Stimulated activated CD8-positive, alpha-beta memory T cell treated with anti-CD3 and anti-CD28 coated beads, Interleukin-12 subunit alpha, Interleukin-12 subunit beta, amount 100 ng/mL, for 1 hour (primary cell): ENCODE results near the gene PLXNB2.

Experiments
- DNase-seq: peaks from one replicate; pipeline ENCODE4 v3.0.0-alpha.2; 2020; ENCODE audit warnings: low read depth

Gene PLXNB2

DNA sequence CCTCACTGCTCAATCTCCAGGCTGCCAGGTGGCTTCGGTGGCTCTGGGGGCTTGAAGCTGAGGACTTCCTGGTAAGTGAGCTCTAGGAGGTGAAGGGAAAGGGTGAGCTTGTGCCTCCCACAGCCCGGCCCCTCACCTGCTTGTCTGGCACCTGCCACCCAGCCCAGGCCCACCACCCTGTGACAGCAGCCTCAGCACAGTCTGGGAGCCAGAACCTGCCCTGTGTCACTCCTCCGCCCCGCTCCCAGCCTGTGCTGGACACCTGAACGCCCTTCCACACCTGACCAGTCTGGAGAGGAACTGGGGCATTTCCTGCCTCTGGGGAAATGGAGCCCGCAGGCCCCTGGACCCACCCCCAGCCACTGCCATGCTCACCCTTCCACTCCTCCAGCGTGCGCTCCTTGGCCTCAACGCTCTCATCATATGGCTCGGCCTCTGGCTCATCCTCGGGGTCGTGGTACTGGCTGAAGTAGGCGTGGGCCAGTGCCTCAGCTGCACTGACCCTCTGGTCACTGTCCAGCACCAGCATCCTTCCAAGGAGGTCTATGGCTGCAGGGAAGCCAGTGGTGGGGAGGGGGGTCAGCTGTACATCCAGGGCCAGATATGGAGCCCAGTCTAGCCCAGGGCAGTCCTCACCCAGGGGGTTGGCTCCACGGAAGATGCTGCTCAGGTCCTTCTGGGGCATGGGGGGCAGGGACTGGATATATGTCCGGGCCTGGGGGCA, 42.3 kb downstream of the PLXNB2 start:
- DNase-seq: no peak

DNA sequence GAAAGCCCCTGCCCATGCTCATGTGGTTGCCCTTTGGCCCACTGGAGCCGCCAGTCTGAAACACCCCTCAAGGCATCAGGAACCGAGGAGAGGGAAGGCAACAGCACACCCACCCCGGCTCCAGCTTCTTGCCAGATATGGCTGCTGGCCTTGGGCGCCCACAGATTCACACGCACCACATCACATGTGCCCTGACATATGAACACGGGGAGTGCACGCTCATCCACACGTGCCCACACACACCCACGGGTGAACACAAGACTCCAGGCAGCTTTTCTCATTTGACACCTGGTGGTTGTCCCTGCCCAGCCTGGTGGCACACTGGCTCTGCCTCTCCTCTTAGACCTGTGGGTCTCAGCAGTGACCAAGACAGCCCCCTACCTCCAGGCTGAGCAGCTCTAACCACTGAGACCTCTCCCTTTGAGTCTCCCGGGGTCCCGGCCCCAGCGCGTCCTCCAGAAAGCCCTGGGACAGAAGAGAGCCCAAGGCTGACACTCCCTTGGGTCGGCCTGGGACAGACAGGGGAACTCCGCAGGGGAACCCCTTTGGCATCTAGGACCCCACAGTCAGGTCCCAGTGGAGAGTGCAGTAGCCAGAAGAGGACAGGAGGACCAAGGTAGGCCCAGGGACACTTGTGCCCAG, 43.2 kb downstream of the PLXNB2 start:
- DNase-seq: no peak

DNA sequence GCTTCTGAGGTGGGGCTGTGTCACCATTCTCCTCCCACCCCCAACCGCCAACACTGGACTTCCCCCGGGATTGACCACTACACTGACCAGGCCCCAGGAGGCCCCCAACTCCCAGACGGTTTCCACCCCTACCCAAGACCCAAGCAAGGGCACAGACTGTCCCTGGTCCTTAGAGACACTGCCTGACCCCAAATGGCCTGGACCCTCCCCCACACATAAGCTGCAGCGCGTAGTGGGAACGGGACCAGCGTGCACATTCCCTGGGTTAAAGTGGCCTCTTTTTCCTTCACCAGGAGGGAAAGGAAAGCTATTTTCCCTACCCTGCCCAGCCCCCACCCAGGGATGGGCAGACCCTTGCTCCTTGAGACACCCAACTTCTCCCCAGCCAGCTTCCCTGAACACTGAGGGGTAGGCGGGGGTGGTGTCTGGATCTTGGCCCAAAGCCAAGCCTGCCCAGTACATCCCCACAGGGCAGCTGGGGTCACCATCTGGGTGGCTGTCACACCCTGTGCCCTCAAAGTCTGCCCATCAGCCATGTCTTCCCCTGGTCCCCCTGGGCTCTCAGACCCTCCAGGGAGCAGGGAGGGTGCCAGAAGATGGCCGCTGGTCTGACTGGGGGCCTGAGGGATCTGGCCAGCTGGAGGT, 44.4 kb downstream of the PLXNB2 start:
- no peak for DNase-seq

DNA sequence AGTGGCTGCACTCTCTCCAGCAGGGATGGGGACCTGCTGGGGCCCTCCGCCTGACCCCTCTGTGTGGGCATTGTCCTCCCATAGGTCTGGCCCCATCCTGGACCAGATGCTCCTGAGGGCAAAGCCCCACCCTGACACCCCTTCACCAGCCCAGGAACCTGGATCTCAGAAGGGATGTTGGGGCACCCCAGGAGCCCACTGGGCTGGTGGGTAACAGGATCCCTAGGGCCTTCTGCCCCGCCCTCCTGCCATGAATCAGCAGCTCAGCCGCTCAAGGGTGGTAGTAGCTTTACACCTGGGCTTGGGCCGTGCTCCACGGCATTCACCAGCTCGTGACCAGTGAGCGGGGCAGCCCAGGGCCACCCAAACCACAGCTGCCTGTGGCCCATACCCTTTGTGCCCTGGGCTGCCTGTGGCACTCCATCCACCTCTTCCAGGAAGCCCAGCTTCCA, 45.0 kb downstream of the PLXNB2 start:
- no peak for DNase-seq

DNA sequence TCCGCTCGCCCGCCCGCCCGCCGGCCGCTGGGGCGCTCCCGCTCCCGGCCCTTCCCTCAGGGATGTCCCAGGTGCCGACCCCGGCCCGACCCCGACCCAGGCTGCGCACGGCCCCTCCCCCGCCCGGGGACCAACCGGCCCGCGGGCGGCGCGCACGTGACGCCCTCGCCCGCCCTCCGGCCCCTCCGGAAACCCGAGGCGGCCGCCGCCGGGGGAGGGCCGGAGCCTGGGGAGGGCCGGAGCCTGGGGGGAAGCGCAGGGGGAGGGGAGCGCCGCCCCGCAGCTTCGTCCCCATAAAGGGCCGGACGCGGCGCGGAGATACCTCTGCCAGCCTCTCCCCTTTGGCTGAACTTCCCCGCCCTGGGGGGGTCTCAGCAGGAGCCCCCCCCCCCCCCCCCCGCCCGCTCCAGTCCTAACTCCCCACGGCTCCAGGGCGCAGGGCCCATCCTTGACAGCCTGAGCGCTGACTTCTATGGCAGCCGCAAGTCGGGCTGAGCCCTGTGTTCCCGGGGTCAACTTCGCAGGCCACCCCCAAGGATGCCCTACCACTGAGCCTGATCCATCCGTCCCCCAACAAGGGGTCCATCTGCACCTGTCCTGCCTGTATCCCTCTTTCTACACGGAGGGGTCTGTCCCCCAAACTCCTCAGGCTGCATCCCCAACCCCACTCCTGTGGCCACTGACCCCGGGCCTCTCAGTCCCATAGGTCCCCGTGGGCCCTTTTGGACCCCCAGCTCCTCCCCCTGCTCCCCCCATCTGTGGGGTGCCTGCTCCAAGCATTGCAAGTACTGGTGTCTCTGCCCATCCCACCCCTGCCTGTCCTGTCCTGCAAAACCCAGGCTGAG, 45.6 kb downstream of the PLXNB2 start, which contains the start of gene MAPK12:
Gene MAPK12, minus strand, starts transcription at position 69 of the 845 bp plus-strand sequence. CDS start 174 bp downstream, outside the sequence.
- DNase-seq: no peak

DNA sequence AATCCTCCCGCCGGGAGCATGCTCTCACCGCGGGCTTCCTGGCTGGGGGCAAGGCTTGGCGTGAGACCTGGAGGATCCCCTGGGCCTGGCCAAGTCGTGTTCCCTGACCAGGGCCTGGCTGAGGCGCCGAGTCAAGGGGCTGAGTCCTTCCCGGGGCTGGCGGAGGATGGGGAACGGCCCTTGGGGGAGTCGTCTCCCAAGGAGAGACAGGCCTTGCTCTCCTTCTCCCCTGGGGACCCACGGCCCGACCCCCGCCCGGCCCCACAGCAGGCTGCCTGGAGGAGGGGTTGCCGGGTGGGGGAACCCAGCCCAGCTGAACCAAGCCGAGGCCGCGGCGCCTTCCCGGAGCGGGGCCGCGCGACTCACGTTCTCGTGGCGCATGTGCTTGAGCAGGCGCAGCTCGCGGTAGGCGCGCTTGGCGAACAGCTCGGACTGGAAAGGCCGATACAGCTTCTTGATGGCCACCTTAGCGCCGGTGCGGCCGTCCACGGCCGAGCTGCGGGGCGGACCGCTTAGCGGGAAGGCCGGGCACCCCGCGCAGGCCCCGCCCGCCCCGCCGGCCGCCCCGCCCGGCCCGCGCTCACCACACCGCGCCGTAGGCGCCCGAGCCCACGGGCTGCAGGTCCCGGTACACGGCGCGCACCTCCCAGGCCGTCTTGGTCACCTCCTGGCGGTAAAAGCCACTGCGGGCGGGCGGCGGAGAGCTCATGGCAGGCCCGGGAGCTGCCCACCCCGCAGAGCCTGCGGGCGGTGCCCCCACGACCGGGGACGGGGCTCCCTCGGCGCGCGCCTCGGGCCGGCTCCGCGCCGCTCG, 46.4 kb downstream of the PLXNB2 start:
- no peak for DNase-seq

DNA sequence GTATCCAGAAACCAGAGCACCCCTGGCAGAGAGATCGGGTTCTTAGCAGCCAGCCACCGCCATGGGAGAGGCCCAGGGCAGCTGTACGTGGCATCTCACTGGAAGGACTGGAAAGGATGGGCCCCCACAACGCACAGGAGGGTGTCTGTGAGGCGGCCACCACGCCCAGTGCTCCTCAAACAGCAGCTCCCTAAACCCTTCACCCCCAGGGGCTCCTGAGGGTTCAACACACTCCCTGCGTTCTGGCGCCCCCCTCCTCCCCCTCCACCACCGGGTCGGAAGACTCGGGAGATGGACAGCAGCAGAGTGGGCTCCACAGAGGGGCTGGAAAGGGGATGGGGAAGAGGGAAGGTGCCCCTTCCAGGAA, 47.0 kb downstream of the PLXNB2 start:
- DNase-seq: no peak

DNA sequence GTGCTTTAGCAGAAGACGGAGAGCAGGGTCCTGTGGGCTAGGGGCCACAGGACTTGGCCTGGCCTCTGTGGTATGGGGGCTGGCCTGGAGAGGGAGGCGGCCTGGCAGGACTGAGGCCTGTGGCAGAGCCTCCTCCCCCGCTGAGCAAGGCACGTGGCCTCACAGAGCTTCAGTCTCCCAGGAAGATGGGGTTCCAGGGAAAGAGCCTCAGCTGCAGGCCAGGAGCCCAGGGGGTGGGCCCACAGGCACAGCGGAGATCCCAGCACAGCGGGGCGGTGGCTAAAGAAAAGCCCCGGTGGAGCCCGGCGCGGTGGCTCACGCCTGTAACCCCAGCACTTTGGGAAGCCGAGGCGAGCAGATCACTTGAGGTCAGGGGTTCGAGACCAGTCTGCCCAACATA, 48.1 kb downstream of the PLXNB2 start:
- DNase-seq: no peak

DNA sequence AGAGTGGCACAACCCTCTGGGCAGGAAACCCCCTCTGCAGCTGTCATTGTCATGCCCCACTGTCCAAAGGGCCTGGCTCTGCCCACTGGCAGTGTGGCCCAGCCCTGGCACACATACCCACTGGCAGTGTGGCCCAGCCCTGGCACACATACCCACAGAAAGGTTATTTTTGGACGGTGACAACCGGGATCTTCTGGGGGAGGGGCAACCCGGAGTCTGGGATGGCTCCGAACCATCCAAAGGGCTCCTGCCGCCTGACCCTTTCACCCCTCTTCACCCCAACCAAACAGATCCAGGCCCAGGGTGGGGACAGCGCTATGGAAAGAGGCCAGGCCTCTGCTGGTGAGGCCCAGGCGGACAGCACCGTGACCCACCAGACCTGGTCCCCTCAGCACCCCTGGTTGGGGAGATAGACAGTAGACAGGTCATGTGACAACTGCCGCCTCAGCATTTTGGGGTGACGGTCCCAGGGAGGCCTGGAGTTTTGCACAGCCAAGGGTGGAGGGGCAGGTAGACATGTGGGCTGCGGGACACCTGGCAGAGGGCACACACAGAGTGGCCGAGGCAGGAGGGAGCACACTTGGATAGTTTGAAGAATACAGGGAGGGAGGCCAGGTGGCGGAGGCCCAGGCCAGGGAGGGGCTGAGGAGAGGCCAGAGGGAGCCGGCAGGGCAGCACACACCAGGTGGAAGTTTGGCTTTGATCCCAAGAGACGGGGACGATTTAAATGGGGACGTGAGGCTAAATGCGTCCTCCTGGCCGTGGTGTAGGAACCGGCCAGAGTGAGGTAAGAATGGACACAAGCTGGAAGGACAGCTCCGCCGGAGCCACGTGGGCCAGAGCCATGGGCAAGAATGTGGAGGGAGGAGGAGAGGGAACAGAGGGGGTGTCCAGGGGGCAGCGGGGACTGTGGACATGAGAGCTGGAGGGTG, 48.8 kb downstream of the PLXNB2 start:
- no peak for DNase-seq

DNA sequence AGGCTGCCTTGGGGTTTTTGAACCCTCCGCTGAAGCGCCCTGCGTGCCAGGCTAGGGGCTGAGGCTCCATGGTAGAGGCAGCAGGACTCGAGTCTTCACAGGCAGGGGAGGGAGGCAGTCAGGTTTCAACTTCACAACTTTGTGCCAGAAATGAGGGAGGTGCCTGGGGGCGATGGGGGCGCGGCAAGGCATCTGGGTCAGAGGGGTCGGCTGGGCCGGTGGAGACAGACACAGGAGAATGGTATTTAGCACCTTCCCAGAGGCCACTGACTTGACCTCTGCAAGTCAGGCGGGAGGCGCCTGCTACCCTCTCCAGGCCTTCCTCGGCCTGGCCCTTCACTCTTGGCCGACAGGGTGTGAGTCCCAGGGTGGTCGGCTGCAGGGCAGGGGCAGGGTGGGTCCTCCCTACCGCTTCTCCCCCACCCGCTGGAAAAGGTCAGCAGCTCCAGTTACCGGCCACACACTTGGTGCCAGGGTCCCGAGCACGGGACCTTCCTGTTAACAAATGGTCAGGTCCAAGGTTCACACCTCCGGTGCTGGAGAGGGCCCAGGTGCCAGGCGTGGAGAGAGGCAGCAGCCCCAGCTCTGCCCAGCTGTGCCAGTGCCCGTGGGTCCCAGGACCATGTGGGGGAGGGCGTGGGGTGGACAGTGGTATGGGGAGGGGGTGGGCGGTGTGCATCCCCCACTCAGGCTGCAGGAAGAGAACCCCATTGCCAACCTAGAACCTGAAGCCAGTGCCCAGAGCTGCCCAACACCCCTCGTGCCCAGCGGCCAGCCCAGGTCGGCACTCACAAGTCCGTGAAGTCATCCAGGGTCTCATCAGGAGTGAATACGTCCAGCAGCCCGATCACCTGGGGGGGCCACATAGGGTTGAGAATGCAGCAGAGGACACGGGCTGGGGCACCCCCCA, 49.7 kb downstream of the PLXNB2 start:
- DNase-seq: no peak

DNA sequence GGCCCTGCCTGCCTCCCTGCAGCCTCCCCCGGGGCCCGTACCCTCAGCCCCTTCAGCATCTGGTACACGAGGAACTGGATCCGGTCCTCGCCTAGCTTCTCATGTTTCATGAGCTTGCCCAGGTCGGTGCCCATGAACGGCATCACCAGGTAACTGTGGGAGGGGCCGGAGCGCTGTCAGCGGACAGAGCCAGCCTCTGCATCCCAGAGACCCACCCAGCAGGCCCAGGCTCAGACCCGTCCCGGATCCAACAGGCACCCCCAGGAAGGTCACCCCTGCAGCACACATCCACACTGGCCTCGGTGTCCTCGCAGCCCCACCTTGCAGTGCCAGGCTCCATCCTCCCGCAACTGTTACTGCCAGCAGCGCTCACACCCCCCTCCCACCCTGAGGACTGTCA, 50.4 kb downstream of the PLXNB2 start:
- no peak for DNase-seq

DNA sequence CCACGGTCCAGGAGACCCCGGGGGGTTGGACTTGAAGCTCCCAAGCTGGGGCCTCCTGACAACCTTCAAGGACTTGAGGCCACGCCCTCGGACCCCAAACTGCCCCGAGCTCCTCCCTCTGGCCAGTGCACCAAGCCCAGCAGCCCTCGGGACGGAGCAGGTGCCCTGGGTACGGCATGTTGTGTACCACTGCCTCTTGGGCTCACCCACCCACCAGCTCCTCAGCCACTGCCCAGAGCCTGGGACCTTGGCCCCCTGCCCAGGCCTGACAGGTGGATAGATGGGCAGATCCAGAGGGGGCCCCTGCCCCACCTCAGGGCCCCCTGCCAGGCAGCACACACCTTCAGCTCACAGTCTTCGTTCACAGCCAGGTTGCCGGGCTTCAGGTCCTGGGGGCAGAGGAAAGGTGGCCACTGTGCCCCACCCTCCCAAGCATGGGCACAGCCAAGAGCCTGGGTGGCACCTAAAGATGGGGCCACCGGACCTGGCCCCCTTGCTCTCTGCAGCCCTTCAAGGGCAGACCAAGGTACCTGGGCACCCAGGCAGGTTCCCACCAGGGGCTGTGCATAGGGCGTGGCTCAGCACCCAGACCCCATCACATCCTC, 51.1 kb downstream of the PLXNB2 start:
- no peak for DNase-seq

DNA sequence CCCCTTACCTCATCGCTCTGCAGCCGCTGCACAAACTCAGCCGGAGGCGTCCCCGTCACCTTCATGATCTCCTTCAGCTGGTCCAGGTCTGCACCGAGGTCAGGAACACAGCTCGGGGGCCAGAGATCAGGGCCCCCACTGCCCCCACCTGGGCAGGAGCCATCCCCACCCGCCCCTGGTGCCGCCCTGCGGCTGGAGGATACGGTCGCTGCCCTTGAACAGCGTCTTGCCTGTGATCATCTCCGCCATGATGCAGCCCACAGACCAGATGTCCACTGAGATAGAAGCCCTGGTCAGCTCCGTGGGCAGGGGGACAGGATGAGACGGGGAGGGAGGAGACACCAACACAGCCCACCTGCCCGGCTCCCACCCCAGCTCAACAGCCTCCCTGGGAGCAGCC, 51.8 kb downstream of the PLXNB2 start:
- DNase-seq: no peak

DNA sequence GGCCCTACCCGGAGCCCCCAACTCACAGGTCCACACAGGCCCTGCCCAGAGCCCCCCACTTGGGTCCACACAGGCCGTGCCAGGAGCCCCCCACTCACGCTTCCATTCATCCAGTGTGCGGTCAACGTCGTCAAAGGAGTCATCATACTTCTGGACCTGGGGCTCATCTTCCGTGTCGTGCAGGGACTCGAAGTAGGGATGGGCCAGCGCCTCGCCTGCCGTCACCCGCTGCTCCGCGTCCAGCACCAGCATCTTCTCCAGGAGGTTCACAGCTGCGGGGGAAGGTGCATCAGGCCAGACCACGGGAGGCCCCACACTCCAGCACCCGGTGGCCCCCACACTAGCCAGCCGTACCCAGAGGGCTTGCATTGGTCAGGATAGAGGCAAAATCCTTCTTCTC, 52.3 kb downstream of the PLXNB2 start:
- DNase-seq: no peak

DNA sequence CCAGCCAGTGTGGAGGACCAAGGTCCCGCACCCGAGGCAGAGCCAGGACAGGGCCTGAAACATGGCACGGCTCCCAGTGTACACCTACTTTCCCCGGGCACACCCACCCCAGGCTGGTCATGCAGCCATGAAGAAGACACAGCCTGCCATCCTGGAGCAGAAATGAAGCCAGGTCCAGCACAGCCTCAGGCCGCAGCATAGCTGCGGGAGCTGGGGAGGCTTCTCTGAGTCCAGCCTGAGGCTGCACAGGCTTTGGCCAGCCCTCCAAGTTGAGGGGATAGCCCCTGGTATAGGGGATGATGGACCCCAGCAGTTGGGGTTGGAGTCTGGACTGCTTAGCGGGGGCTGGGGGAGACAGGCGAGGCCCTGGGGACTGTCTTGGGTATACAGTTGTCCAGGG, 53.5 kb downstream of the PLXNB2 start:
- DNase-seq: no peak

DNA sequence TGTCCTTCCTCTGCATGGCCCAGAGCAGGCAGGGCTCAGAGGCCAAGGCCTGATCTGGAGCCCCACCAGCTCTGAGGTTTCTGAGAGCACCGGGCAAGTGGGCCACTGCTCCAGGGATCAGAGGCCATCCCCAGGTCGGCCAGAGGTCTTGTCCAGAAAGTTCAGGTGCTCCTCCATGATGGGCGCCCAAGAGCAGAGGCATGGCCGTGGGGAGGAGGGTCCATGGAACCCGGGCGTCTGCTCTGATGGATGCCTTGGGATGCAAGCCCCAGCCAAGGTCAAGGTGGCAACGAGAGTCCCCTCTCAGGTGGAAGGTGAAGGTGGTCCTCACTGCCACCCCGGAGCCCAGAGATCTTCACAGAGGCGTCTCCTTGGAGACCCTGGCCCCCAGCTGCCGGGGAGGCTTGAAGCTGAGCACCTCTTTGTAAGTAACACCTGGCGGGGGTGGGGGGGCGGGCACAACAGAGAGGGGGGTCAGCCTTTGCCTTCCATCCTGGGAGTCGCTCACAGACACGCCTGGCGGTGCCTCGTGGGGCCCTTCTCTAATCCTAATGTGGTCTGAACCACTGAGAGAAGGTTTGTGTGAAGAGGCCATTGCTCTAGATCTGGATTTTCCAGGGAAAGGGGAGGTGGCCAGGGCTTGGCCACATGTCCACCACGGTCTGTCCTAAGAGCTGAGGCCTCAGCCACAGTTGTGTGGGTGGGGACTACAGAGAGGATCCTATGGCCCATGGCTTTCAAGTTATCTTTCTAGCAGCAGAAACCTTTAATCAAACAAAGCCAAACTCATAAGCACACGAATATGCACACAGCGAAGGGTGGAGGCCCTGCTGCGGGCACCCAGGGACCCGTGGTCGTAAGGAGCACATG, 54.2 kb downstream of the PLXNB2 start:
- DNase-seq: no peak

DNA sequence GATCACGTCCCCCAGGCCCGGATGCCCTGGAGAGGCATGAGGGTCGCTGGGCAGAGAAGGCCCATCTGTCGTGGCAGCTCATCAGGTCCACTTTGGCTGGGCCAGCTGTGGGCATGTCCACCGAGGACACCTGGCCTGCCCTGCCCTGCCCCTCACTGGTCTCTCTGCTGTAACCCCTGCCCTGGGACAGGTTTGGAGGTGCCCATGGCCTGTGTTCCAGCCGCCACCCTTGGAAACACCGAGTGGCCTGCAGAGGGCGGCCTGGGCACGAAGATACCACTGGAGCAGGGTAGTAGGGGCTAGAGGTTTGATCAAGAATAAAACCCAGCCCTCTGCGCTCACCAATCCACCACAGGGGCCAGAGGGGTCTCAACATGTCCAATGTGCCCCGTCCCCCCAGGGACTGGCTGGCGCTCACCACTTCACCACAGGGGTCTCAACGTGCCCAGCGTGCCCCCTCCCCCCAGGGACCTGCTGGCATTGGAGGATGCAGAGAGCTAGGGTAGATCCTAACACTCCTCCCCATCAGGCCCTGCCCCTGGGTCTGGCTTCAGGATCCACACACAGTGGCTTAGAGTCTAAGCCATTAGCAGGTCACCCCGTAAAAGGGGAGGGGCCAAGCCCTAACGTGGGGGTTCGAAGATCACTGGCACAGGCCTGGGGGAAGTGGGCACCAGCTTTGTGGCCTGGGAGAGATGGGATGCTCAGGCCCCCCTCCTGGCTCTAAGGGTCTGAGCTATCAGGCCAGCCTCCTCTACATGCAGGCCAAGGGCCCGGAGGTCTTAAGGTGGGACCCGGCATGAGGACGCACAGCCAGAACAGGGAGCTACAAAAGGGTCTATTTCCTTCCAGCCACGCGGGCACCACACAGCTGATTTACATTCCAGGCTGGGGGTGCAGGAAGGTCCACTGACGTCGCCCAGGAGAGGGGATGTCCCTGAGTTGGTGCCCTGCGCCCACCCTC, 55.1 kb downstream of the PLXNB2 start:
- DNase-seq: peak; percentile 48
